Measurements from ENCODE around the gene PSD2.

- no peak for TF ChIP-seq EZH2 (IDR thresholded peaks at IDR 0.05; ENCODE audit: insufficient read depth, low read length)
- TF ChIP-seq CTCF (IDR thresholded peaks at IDR 0.05; ENCODE audit: insufficient read depth, low read depth, low read length), result no peak
Observed at GRCh38 chr5:139757727-139758509, 37.7 kb upstream of the PSD2 start.

Data from astrocyte (in vitro differentiated cells and primary cell).